HG02759 (cell line): ENCODE results near the gene MT1E.
A peak's percentile ranks its signal among the peaks of the same experiment; 100 is the strongest.

ENCODE experiments used
- ATAC-seq: cut with Tn5 transposase; IDR thresholded peaks from one replicate; pipeline ENCODE4 v1.9.1; 2021; ENCODE audit warnings: mild to moderate bottlenecking, moderate library complexity; ENCODE audit not compliant: unreplicated experiment

Gene MT1E

GRCh38 chr16:56623637-56624036, 1.9 kb upstream of the MT1E start:
- no peak for ATAC-seq

GRCh38 chr16:56625943-56626654, 518 bp downstream of the MT1E start:
- ATAC-seq, result peak; percentile 12

GRCh38 chr16:56626685-56627084, 1.1 kb downstream of the MT1E start:
- ATAC-seq, result no peak

GRCh38 chr16:56628486-56629350, 3.1 kb downstream of the MT1E start:
- no peak for ATAC-seq

- no peak for ATAC-seq
Observed at GRCh38 chr16:56629531-56629930, 4.0 kb downstream of the MT1E start.

GRCh38 chr16:56630134-56630533, 4.6 kb downstream of the MT1E start:
- peak; percentile 72 for ATAC-seq

GRCh38 chr16:56631197-56631596, 5.6 kb downstream of the MT1E start:
- no peak for ATAC-seq

- ATAC-seq, result no peak
Observed at GRCh38 chr16:56631832-56632155, 6.2 kb downstream of the MT1E start.

GRCh38 chr16:56632156-56632847, 6.7 kb downstream of the MT1E start, which contains the start of gene MT1M:
MT1M (plus strand) TSS chr16:56632659; CDS start chr16:56632732, 73 bp downstream.
- ATAC-seq, result no peak

- no peak for ATAC-seq
Observed at GRCh38 chr16:56632848-56633365, 7.3 kb downstream of the MT1E start.

- no peak for ATAC-seq
Observed at GRCh38 chr16:56633535-56633934, 8.0 kb downstream of the MT1E start.

GRCh38 chr16:56634715-56635440, 9.3 kb downstream of the MT1E start:
- no peak for ATAC-seq

- ATAC-seq, result no peak
Observed at GRCh38 chr16:56635441-56635967, 9.9 kb downstream of the MT1E start.

GRCh38 chr16:56636616-56637413, 11.2 kb downstream of the MT1E start:
- ATAC-seq, result no peak

- no peak for ATAC-seq
Observed at GRCh38 chr16:56637814-56638750, 12.5 kb downstream of the MT1E start, which contains the start of gene MT1A. MT1A (plus strand) TSS chr16:56638666; CDS start chr16:56638739, 73 bp downstream.

GRCh38 chr16:56639045-56639444, 13.5 kb downstream of the MT1E start:
- ATAC-seq, result no peak

GRCh38 chr16:56640076-56640475, 14.5 kb downstream of the MT1E start:
- ATAC-seq, result no peak

GRCh38 chr16:56641166-56641565, 15.6 kb downstream of the MT1E start:
- ATAC-seq, result no peak
